ENCODE results near the gene NUDT21.

The NUDT21 gene

DNA sequence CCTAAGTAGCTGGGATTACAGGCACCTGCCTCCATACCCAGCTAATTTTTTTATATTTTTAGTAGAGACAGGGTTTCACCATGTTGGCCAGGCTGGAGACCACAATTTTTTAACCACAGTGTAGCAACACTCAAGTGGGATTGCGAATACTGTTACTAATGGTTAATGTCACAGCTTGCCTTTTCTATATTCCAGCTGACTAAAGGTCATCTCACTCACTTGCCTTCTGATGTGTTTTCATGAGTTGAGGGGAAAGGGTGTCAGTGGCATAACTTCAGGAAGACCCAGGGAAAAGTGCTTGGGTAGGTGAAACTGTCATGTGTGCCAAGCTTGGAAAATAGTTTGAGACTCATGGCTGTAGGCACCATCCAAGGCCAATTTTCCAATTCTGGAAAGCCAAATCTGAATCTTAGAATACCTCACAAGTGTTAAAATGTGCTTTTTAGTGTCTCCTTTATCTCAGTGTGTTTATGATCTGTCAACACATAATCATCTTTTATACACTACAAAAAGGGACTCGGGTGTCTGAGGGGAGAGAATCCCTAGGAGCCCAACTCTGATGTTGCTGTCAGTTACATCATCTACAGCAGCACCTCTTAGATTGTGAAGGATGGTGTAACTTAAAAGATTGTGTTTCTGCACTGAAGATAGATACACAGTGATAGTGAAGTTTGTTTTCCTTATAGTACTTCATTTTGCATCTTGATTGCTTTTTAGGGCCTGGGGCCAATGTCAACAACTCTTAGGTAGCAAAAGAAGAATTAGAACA, 27.3 kb upstream of the NUDT21 start:
- no peaks in the 10 kb centered on the region for H3K27me3 ChIP-seq
- peaks cover 54% of the 10 kb centered on the region for H3K36me3 ChIP-seq
- no peaks in the 10 kb centered on the region for H3K4me1 ChIP-seq
- H3K9me3 ChIP-seq, result no peaks in the 10 kb centered on the region
- no peak for DNase-seq
- no peak overlapping the region for H3K4me3 ChIP-seq (ENCODE audit: low read depth, low read length)
- TF ChIP-seq, protein P1, sequence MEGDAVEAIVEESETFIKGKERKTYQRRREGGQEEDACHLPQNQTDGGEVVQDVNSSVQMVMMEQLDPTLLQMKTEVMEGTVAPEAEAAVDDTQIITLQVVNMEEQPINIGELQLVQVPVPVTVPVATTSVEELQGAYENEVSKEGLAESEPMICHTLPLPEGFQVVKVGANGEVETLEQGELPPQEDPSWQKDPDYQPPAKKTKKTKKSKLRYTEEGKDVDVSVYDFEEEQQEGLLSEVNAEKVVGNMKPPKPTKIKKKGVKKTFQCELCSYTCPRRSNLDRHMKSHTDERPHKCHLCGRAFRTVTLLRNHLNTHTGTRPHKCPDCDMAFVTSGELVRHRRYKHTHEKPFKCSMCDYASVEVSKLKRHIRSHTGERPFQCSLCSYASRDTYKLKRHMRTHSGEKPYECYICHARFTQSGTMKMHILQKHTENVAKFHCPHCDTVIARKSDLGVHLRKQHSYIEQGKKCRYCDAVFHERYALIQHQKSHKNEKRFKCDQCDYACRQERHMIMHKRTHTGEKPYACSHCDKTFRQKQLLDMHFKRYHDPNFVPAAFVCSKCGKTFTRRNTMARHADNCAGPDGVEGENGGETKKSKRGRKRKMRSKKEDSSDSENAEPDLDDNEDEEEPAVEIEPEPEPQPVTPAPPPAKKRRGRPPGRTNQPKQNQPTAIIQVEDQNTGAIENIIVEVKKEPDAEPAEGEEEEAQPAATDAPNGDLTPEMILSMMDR (IDR thresholded peaks at IDR 0.05; ENCODE audit: low read depth, low read length), result no peak

- Histone ChIP-seq H3K9me3 (no peaks in the 10 kb centered on the region), H3K4me3 (ENCODE audit: low read depth, low read length) (no peak overlapping the region), H3K36me3 (peaks cover 66% of the 10 kb centered on the region), H3K4me1 (no peaks in the 10 kb centered on the region), H3K27me3 (no peaks in the 10 kb centered on the region)
- no peak for DNase-seq
- TF ChIP-seq, protein P1 (IDR thresholded peaks at IDR 0.05; ENCODE audit: low read depth, low read length), result no peak
These were observed 26.2 kb upstream of the NUDT21 start for GRCh38 chr16:56477096-56477878.

GRCh38 chr16:56475201-56475600, 24.1 kb upstream of the NUDT21 start:
- H3K36me3 ChIP-seq, result peaks cover 87% of the 10 kb centered on the region
- no peaks in the 10 kb centered on the region for H3K27me3 ChIP-seq
- no peaks in the 10 kb centered on the region for H3K4me1 ChIP-seq
- H3K9me3 ChIP-seq, result no peaks in the 10 kb centered on the region
- TF ChIP-seq, protein P1 (IDR thresholded peaks at IDR 0.05; ENCODE audit: low read depth, low read length), result no peak
- DNase-seq, result no peak
- no peak overlapping the region for H3K4me3 ChIP-seq (ENCODE audit: low read depth, low read length)

- no peaks in the 10 kb centered on the region for H3K27me3 ChIP-seq
- TF ChIP-seq, protein P1 (IDR thresholded peaks at IDR 0.05; ENCODE audit: low read depth, low read length), result no peak
- peaks cover 92% of the 10 kb centered on the region for H3K36me3 ChIP-seq
- H3K9me3 ChIP-seq, result no peaks in the 10 kb centered on the region
- no peaks in the 10 kb centered on the region for H3K4me1 ChIP-seq
- no peak for DNase-seq
- H3K4me3 ChIP-seq (ENCODE audit: low read depth, low read length), result no peak overlapping the region
These were observed 19.5 kb upstream of the NUDT21 start for GRCh38 chr16:56470666-56471065.

- Histone ChIP-seq H3K9me3 (no peaks in the 10 kb centered on the region), H3K27me3 (no peaks in the 10 kb centered on the region), H3K4me3 (ENCODE audit: low read depth, low read length) (no peak overlapping the region), H3K36me3 (peaks cover 91% of the 10 kb centered on the region), H3K4me1 (peaks cover 2% of the 10 kb centered on the region; the same call in 1 of the 2 replicates)
- no peak for DNase-seq
- TF ChIP-seq, protein P1 (IDR thresholded peaks at IDR 0.05; ENCODE audit: low read depth, low read length), result no peak
These were observed 19.1 kb upstream of the NUDT21 start for GRCh38 chr16:56470232-56470631.

DNA sequence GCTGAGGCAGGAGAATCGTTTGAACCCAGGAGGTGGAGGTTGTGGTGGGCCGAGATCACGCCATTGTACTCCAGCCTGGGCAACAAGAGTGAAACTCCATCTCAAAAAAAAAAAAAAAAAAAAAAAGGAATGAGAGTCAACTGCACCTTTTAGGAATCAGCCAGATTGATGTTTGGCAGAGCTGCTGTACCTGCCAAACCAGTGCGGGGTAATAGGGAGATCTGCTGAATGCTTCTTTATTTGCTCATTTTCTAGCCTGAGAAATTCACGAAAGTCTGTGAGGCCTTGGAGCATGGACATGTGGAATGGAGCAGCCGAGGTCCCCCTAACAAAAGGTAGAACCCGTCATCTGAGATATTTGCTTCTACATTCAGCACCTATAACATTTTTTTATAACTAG, 18.6 kb upstream of the NUDT21 start:
- Histone ChIP-seq H3K36me3 (peaks cover 87% of the 10 kb centered on the region), H3K27me3 (no peaks in the 10 kb centered on the region), H3K4me1 (peaks cover 3% of the 10 kb centered on the region; the same call in 1 of the 2 replicates), H3K9me3 (no peaks in the 10 kb centered on the region), H3K4me3 (ENCODE audit: low read depth, low read length) (no peak overlapping the region)
- TF ChIP-seq, protein P1 (IDR thresholded peaks at IDR 0.05; ENCODE audit: low read depth, low read length), result no peak
- no peak for DNase-seq
